A673 (cell line): ENCODE results near the gene ZSCAN10.

ENCODE experiments used
- EZH2 ChIP-seq: fragments of 200-600 bp; sonication (generic); IDR thresholded peaks from 2 replicates; pipeline ENCODE4 v1.6.1; 2017; ENCODE audit warnings: borderline replicate concordance, low read depth, mild to moderate bottlenecking, mixed read lengths, antibody characterized with exemption, low read length; ENCODE audit not compliant: poor library complexity, severe bottlenecking
- TF ChIP-seq, protein P1 (sequence below): fragments of 300-800, 200-600 bp; sonication (generic); conservative IDR thresholded peaks from 2 replicates; pipeline ENCODE4 v1.5.1; 2017; ENCODE audit warnings: low read depth, mild to moderate bottlenecking, antibody characterized with exemption, low read length, moderate library complexity, mixed read lengths

DNA sequence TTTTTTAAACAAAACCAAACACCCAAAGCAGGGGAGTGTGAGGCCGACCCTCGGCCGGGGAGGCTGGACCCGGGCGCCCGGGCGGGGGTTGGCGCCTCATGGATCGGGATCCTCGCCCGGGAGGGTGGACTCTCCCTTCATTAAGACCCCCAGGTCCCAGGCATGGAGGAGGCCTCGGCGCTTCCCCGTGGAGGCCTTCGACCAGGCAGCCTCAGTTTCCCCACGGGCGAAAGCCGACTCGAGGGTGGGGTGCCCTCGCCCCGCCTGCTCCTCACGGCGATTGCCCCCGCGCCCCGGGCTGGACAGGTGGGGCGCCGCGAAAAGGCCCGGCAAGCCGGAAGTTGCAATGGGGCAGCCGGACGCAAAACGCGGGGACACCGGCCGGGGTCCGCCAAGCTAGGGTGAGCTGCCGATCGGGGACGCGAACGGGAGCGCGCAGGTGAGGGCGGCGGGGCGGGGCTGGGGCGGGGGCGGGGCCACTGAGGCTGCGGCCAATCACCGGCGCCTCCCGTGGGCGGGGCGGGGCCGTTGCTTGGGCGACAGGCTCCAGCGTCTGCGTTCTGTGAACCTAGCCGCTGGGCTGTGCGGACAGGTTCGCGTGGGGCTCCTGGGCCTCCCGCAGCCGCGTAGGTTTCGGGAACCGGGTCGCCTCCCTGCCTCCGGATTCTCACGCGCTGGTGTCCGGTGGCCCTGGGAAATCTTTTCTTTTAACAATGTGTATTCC lies 7.3 kb upstream of the ZSCAN10 start:
- TF ChIP-seq, protein P1, sequence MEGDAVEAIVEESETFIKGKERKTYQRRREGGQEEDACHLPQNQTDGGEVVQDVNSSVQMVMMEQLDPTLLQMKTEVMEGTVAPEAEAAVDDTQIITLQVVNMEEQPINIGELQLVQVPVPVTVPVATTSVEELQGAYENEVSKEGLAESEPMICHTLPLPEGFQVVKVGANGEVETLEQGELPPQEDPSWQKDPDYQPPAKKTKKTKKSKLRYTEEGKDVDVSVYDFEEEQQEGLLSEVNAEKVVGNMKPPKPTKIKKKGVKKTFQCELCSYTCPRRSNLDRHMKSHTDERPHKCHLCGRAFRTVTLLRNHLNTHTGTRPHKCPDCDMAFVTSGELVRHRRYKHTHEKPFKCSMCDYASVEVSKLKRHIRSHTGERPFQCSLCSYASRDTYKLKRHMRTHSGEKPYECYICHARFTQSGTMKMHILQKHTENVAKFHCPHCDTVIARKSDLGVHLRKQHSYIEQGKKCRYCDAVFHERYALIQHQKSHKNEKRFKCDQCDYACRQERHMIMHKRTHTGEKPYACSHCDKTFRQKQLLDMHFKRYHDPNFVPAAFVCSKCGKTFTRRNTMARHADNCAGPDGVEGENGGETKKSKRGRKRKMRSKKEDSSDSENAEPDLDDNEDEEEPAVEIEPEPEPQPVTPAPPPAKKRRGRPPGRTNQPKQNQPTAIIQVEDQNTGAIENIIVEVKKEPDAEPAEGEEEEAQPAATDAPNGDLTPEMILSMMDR: no peak
- TF ChIP-seq EZH2: no peak
